Upper lobe of right lung (tissue), 1 donor: ENCODE results near the gene KIAA0825. TPM values are rescaled to one million over a fixed set of nuclear protein-coding genes. Genes with fewer than 3 reads are reported as not detected.
A peak's percentile ranks its signal among the peaks of the same experiment; 100 is the strongest.
"Not testable (repeated sequence)": the region's sequence is repeated elsewhere in the genome, so short reads cannot be mapped to it uniquely, and the experiment has no call there.

Experiments
- ATAC-seq: fragments of 200-7000 bp; cut with Tn5 transposase; one replicate; pipeline ENCODE4 v1.9.1; 2020; ENCODE audit warnings: mild to moderate bottlenecking, moderate library complexity
- DNase-seq: peaks from one replicate; pipeline ENCODE4 v3.0.0-alpha.2; 2020
- H3K27ac ChIP-seq: fragments of 200-600 bp; one replicate; pipeline ENCODE4 v1.8.0; 2022
- H3K27me3 ChIP-seq: fragments of 200-600 bp; one replicate; pipeline ENCODE4 v1.8.0; 2022; ENCODE audit warnings: mild to moderate bottlenecking
- H3K36me3 ChIP-seq: fragments of 200-600 bp; one replicate; pipeline ENCODE4 v1.8.0; 2022
- H3K4me1 ChIP-seq: fragments of 200-600 bp; one replicate; pipeline ENCODE4 v1.8.0; 2022
- H3K4me3 ChIP-seq: fragments of 200-600 bp; one replicate; pipeline ENCODE4 v1.8.0; 2022; ENCODE audit warnings: mild to moderate bottlenecking
- H3K9me3 ChIP-seq: fragments of 200-600 bp; one replicate; pipeline ENCODE4 v1.8.0; 2022
- intact Hi-C: fragments of 100-400 bp; cut with DNase I; formaldehyde crosslinking; loops from one replicate; pipeline ENCODE4 v1.11.0; 2022
- total RNA-seq: library from RNA; stranded (reverse); fragmentation: NEBNext Ultra II Directional; extraction: Animal tissue kit (Norgen Biotek cat#: 25700); gene quantifications from one replicate; pipeline ENCODE4 v1.2.1, GENCODE V29; 2021
- TF ChIP-seq, protein P1 (sequence below): fragments of 200-600 bp; IDR thresholded peaks from one replicate; pipeline ENCODE4 v1.8.0; 2022; ENCODE audit warnings: antibody characterized with exemption
- donor health status: DM: no; HTN: yes; CAD: no; lungs with severe emphysema.

Gene KIAA0825
- total RNA-seq, 1 donor from 2014 or later, result 4.4 TPM

DNA sequence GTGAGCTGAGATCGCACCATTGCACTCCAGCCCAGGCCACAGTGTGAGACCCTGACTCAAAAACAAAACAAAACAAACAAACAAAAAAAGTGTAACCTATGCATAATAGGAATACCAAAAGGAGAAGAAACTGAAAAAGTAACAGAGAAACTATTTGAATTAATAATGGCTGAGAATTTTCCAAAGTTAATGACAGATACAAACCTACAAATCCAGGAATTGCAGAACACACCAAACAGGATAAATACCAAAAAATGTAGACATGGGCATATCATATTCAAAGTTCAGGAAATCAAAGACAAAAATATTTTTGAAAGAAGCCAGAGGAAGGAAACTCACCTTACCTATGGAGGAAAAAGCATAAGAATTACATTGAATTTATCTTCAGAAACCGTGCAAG, 493.3 kb downstream of the KIAA0825 start:
- DNase-seq (no peak), ATAC-seq (no peak)
- Histone ChIP-seq H3K4me3 (no peak overlapping the region), H3K36me3 (no peaks in the 10 kb centered on the region), H3K9me3 (no peaks in the 10 kb centered on the region), H3K4me1 (no peaks in the 10 kb centered on the region), H3K27me3 (no peaks in the 10 kb centered on the region), H3K27ac (no peak overlapping the region)
- TF ChIP-seq, protein P1, sequence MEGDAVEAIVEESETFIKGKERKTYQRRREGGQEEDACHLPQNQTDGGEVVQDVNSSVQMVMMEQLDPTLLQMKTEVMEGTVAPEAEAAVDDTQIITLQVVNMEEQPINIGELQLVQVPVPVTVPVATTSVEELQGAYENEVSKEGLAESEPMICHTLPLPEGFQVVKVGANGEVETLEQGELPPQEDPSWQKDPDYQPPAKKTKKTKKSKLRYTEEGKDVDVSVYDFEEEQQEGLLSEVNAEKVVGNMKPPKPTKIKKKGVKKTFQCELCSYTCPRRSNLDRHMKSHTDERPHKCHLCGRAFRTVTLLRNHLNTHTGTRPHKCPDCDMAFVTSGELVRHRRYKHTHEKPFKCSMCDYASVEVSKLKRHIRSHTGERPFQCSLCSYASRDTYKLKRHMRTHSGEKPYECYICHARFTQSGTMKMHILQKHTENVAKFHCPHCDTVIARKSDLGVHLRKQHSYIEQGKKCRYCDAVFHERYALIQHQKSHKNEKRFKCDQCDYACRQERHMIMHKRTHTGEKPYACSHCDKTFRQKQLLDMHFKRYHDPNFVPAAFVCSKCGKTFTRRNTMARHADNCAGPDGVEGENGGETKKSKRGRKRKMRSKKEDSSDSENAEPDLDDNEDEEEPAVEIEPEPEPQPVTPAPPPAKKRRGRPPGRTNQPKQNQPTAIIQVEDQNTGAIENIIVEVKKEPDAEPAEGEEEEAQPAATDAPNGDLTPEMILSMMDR, result no peak
- intact Hi-C loops, result no loop called here

DNA sequence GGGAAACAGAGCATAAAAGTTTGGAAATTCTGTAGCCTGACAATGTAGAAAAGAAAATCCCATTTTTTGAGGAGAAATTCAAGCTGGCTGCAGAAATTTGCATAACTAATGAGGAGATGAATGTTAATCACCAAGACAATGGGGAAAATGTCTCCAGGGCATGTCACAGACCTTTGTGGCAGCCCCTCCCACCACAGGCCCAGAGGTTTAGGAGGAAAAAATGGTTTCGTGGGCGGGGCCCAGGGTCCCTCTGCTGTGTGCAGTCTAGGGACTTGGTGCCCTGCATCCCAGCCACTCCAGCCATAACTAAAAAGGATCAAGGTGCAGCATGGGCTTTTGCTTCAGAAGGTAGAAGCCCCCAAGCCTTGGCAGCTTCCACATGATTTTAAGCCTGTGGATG, 502.1 kb downstream of the KIAA0825 start:
- H3K4me1 ChIP-seq, ATAC-seq, intact Hi-C loops, DNase-seq, H3K27ac ChIP-seq, H3K36me3 ChIP-seq, H3K9me3 ChIP-seq, H3K27me3 ChIP-seq, H3K4me3 ChIP-seq: not testable (repeated sequence)

DNA sequence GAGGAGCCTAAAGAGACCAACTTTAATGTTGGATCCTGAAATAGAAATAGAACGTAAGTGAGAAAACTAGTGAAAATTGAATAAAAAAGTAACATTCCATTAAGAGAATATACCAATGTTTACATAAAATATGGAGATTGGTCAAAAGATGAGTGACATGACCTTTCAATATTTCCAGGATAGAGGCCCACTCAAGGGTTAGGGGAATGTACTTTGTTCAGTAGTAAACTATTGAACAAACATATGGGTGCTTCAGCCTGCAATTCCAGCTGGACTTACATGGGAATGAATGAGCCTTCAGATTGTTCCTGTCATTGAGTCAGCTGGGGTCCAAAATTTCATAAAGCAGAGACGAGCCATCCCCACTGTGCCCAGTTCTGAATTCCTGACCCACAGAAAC, 505.3 kb downstream of the KIAA0825 start:
- H3K4me3 ChIP-seq, result no peak overlapping the region
- ATAC-seq (no peak), DNase-seq (no peak)
- no peaks in the 10 kb centered on the region for H3K27me3 ChIP-seq
- no peaks in the 10 kb centered on the region for H3K36me3 ChIP-seq
- no peaks in the 10 kb centered on the region for H3K9me3 ChIP-seq
- no peak overlapping the region for H3K27ac ChIP-seq
- TF ChIP-seq, protein P1, result no peak
- peaks cover 11% of the 10 kb centered on the region for H3K4me1 ChIP-seq
- intact Hi-C loops, result no loop called here

DNA sequence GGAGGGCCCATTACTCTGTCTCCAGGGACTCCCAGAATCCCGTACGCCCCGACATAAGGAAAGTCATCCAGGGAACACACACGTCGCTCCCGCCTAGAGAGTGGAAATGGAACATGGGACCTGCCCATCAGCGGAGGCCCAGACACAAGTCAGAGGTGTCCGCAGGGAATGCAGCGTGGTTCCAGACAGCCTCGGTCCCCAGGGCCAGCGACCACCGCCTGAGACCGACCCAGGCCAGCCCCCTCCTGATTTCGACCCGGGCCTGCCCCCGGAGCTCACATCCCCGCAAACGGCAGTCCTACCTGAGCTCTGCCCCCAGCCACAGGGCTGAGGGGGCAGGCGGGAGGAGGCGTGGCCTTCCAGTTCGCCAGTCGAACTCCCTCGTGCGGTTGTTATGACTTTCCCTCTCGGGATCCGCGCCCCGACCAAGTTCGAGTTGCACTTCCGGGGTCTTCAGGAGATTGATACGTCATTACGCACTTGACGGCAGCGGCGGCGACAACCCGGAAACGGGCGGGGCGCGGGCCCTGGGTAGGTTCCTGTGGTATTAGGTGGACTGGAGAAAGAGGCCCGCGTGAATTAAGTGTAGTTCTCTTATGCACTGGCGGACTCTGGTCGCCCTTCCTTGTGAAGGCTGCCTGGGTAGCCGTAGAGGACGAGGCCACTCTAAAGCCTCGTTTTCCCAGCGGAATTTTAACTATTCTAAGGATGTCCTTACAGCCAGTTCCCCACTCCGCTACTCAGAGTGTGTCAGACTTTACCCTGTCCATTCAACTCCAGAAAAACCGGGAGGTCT, 507.0 kb downstream of the KIAA0825 start:
- peak; percentile 98 for ATAC-seq
- DNase-seq, result peak; percentile 97
- Histone ChIP-seq H3K4me1 (peaks cover 11% of the 10 kb centered on the region), H3K9me3 (no peaks in the 10 kb centered on the region), H3K4me3 (peak overlapping the region; percentile 77), H3K27ac (peak overlapping the region; percentile 92), H3K27me3 (no peaks in the 10 kb centered on the region), H3K36me3 (no peaks in the 10 kb centered on the region)
- TF ChIP-seq, protein P1, result peak; percentile 21
- intact Hi-C loops, result no loop called here

DNA sequence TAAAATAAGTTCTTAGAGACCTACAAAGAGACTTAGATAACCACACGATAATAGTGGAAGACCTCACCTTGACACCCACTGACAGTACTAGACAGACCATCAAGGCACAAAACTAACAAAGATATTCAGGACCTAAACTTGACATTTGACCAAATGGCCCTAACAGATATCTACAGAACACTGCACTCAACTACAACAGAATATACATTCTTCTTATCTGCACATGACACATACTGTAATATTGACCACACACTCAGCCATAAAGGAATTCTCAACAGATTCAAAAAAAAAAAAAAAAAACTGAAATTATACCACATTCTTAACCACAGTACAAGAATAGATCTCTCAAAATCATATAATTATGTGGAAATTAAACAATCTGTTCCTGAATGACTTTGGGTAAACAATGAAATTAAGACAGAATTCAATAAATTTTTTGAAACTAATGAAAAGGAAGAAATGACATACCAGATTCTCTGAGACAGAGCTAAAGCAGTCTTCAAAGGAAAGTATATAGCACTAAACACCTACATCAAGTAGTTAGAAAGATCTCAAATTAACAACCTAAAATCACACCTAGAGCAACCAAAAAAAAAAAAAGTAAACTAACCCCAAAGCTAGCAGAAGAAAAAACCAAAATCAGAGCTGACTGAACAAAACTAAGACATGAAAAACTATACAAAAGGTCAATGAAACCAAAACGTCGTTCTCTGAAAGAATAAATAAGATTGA, 514.7 kb downstream of the KIAA0825 start:
- Histone ChIP-seq H3K9me3 (peaks cover 4% of the 10 kb centered on the region), H3K4me1 (peaks cover 4% of the 10 kb centered on the region), H3K27ac (no peak overlapping the region), H3K4me3 (no peak overlapping the region), H3K27me3 (no peaks in the 10 kb centered on the region), H3K36me3 (no peaks in the 10 kb centered on the region)
- DNase-seq (no peak), ATAC-seq (no peak)
- intact Hi-C loops, result no loop called here
- TF ChIP-seq, protein P1, result no peak

Other genes with a start within 250 kb of the KIAA0825 start
- 6.2 TPM for gene SLF1, start 65 bp upstream of the KIAA0825 start, total RNA-seq